Inflammatory macrophage treated with lipopolysaccharide for 1 hour (primary cell): ENCODE data around the gene SPON2.
A peak's percentile ranks its signal among the peaks of the same experiment; 100 is the strongest.
"Not testable (repeated sequence)": the region's sequence is repeated elsewhere in the genome, so short reads cannot be mapped to it uniquely, and the experiment has no call there.

Experiments used
- DNase-seq, 2 donors: peaks; one replicate each; pipeline ENCODE4 v3.0.0-alpha.2; 2020 to 2022

Gene SPON2

DNA sequence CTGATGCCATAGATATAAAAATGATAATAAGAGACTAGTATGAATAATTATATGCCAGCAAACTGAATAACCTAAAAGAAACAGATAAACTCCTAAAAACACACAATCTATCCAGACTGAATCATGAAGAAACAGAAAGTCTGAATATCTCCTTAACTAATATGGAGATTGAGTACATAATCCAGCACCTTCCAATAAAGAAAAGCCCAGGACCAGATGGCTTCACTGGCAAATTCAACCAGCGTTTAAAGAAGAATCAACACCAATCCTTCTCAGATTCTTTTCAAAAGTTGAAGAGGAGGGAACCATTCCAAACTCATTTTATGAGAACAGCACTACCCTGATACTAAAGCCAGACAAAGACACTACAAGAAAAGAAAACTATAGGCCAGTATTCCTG lies 32.5 kb downstream of the SPON2 start:
- DNase-seq = no peak

DNA sequence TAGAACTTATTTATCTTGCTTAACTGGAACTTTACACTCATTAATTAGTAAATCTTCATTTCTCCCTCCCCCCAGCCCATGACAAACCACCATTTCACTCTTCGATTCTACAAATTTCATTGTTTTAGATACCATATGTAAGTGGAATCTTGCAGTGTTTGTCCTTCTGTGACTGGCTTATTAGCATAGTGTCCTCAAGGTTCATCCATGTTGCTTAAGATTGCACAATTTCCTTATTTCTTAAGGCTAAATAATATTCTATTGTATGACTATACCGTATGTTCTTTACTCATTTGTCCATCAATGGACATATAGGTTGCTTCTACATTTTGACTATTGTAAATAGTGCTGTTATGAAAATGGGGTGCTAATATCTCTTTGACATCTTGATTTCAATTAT lies 34.5 kb downstream of the SPON2 start:
- DNase-seq = peak; percentile 80 to 90

- peak; percentile 72 to 73 for DNase-seq
Measured at GRCh38 chr4:1137063-1137776, 35.2 kb downstream of the SPON2 start.

- DNase-seq = peak; percentile 38 to 60
Measured at GRCh38 chr4:1136048-1136447, 36.3 kb downstream of the SPON2 start.

DNA sequence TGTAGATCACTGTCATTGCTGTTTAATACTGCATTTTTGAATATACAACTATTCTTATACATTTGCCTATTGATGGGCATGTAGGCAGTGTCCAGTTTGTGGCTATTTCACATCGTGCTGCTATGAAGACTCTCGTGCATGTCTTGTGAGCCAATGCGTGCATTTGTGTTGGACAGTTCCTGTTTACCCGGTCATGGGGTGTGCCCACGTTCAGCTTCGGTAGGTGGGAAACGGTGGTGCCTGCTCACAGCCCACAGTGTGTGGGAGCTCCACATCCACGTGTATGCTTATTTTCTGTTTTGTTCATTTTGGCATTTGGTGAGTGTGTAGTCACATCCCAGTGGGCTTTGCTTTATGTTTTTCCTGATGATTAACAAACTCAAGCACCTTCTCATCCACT lies 39.4 kb downstream of the SPON2 start:
- DNase-seq = peak in 1 of 2 donors; percentile 12

DNA sequence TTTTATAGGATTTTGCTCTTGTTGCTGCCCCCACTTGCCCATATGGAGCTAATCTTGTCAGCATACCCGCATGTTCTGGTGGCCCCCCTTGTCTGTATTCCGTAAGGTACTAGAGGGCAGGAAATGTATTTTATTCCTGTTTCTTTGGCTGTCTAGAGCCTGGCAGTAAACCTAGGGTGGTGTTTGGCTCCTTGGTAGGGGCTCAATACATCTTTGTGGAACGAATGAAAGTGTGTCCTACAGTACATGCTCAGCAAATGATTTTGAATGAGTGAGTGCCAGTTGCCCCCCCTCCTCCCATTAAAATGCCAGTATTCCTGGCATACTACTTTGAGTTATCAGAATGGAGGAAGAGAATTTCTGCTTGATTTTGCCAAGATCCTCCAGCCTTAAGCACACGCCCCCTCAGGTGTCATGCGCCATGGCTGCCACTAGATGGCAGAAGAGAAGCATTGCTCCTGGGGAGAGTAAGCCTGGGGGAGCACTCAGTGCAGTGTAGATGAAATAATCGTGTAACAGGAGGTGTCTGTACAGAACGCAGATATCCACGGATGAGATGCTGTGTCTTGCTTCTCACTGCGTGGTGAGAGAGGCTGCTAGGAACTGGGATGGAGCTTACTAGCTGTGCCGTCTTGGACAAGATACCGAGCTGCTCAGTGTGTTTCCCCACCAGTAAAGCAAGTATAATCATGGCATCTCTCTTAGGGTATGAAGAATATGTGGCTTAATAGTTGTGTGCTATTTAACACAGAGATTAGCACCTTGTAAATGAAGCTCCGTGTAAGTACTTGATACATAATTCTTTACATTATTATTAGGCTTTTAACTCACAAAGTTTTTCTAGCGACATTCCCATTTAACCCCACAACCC lies 41.8 kb downstream of the SPON2 start:
- DNase-seq = peak; percentile 59 to 96

- DNase-seq = no peak
Measured at GRCh38 chr4:1126506-1126905, 45.9 kb downstream of the SPON2 start.

GRCh38 chr4:1125466-1125865 lies 46.9 kb downstream of the SPON2 start:
- not testable (repeated sequence) for DNase-seq

- no peak for DNase-seq
Measured at GRCh38 chr4:1124818-1125217, 47.6 kb downstream of the SPON2 start.

GRCh38 chr4:1122505-1122904 lies 49.9 kb downstream of the SPON2 start:
- DNase-seq = no peak
